HCT116 (cell line): ENCODE results near the gene GRK6. TPM values are rescaled to one million over a fixed set of nuclear protein-coding genes. Genes with fewer than 3 reads are reported as not detected.

Source experiments
- ATAC-seq: fragments of 200-7000 bp; cut with Tn5 transposase; 2 replicates; pipeline ENCODE4 v1.9.1; 2020; ENCODE audit warnings: mild to moderate bottlenecking, moderate library complexity
- BruUV-seq: library from RNA; stranded (reverse); fragments of 400-500 nt; replicated peaks from 2 replicates; lab custom pipeline; 2021; lab: Mats Ljungman, UMichigan
- CTCF ChIA-PET: fragments of 300-600 bp; sonication (Branson Sonifier 250); formaldehyde crosslinking; loops from one replicate; lab custom pipeline; 2021; ENCODE audit warnings: antibody characterized with exemption; lab: Charles Lee
- POLR2A ChIA-PET: fragments of 300-600, 350-600 bp; sonication (Branson Sonifier 250); formaldehyde crosslinking; loops from one replicate; lab custom pipeline; 2021; ENCODE audit warnings: antibody characterized with exemption; lab: Charles Lee
- RAD21 ChIA-PET, 2 experiments: fragments of 300-600 bp; sonication (Branson Sonifier 250); formaldehyde crosslinking; loops; one replicate each; lab custom pipeline; 2023; ENCODE audit warnings: low total read pairs in 2 of 2; ENCODE audit not compliant: uncharacterized antibody in 2 of 2, unreplicated experiment in 2 of 2, low non-redundant PET in 1 of 2; lab: Charles Lee
- DNase-seq: peaks from one replicate; pipeline ENCODE4 v3.0.0-alpha.2; 2010; ENCODE audit warnings: low read depth, low spot score
- H2AFZ ChIP-seq: fragments of 200-600 bp; shearing (Covaris generic), sonication (generic); 2 replicates; pipeline ENCODE4 v1.6.1; 2017; ENCODE audit warnings: low read depth, mixed run types, mixed read lengths, antibody characterized with exemption, low read length; ENCODE audit not compliant: poor library complexity, severe bottlenecking
- H3K27ac ChIP-seq: 2 replicates; pipeline ENCODE4 v1.5.1; 2012; ENCODE audit warnings: low read depth, low read length
- H3K27me3 ChIP-seq: fragments of 200-600 bp; sonication (generic); 2 replicates; pipeline ENCODE4 v1.6.1; 2016; ENCODE audit warnings: mixed run types, low read length, mixed read lengths; ENCODE audit not compliant: insufficient read depth
- H3K36me3 ChIP-seq, 2 experiments: fragments of 200-500 bp in 1 of 2; fragments of 200-600 bp in 1 of 2; sonication (Bioruptor generic) in 1 of 2; sonication (generic) in 1 of 2; 2 replicates each; pipeline versions ENCODE4 v1.5.1 to v1.6.1; 2014 to 2016; ENCODE audit warnings: low read length in 2 of 2, inconsistent platforms in 1 of 2, mixed read lengths in 1 of 2, mixed run types in 1 of 2; ENCODE audit not compliant: insufficient read depth in 2 of 2, control insufficient read depth in 1 of 2
- H3K4me1 ChIP-seq, 2 experiments: fragments of 200-600 bp in 1 of 2; sonication (generic) in 1 of 2; 2 replicates each; pipeline versions ENCODE4 v1.5.1 to v1.6.1; 2012 to 2017; ENCODE audit warnings: low read length in 2 of 2, inconsistent platforms in 1 of 2, mild to moderate bottlenecking in 1 of 2, mixed read lengths in 1 of 2, mixed run types in 1 of 2, moderate library complexity in 1 of 2; ENCODE audit not compliant: insufficient read depth in 2 of 2, control insufficient read depth in 1 of 2
- H3K4me2 ChIP-seq: fragments of 200-600 bp; sonication (generic); 2 replicates; pipeline ENCODE4 v1.6.1; 2017; ENCODE audit warnings: mixed run types, low read length, mixed read lengths
- H3K4me3 ChIP-seq, 2 experiments: fragments of 200-600 bp in 1 of 2; sonication (generic) in 1 of 2; replicated peaks in 1 of 2; 2 replicates each; pipeline ENCODE4 v1.5.1; 2011 to 2016; ENCODE audit warnings: low read length in 2 of 2, control low read depth in 1 of 2, low read depth in 1 of 2, mild to moderate bottlenecking in 1 of 2, mixed read lengths in 1 of 2, mixed run types in 1 of 2
- H3K79me2 ChIP-seq: fragments of 200-600 bp; sonication (generic); 2 replicates; pipeline ENCODE4 v1.6.1; 2017; ENCODE audit warnings: mild to moderate bottlenecking, mixed run types, low read length, moderate library complexity, mixed read lengths; ENCODE audit not compliant: insufficient read depth
- H3K9ac ChIP-seq: fragments of 200-600 bp; sonication (generic); 2 replicates; pipeline ENCODE4 v1.6.1; 2016; ENCODE audit warnings: low read length, mixed read lengths
- H3K9me2 ChIP-seq: fragments of 200-600 bp; sonication (generic), shearing (Covaris generic); 2 replicates; pipeline ENCODE4 v1.6.1; 2017; ENCODE audit warnings: mixed run types, mild to moderate bottlenecking, moderate library complexity; ENCODE audit not compliant: insufficient read depth
- H3K9me3 ChIP-seq, 2 experiments: fragments of 200-500 bp in 1 of 2; fragments of 200-600 bp in 1 of 2; sonication (Bioruptor generic) in 1 of 2; sonication (generic) in 1 of 2; 2 replicates each; pipeline ENCODE4 v1.6.1; 2014 to 2017; ENCODE audit warnings: low read length in 2 of 2, mixed read lengths in 2 of 2, inconsistent platforms in 1 of 2, low read depth in 1 of 2, mild to moderate bottlenecking in 1 of 2, mixed run types in 1 of 2, moderate library complexity in 1 of 2; ENCODE audit not compliant: control insufficient read depth in 1 of 2, insufficient read depth in 1 of 2
- H4K20me1 ChIP-seq: fragments of 200-600 bp; sonication (generic), shearing (Covaris generic); 2 replicates; pipeline ENCODE4 v1.6.1; 2017; ENCODE audit warnings: mixed run types, mild to moderate bottlenecking, moderate library complexity; ENCODE audit not compliant: insufficient read depth
- CBX3 ChIP-seq: IDR thresholded peaks from 2 replicates; pipeline ENCODE4 v1.6.1; 2012; ENCODE audit warnings: low read depth
- EGR1 ChIP-seq: IDR thresholded peaks from 2 replicates; pipeline ENCODE4 v1.6.1; 2012; ENCODE audit warnings: low read depth
- EZH2phosphoT487 ChIP-seq: fragments of 200-600 bp; IDR thresholded peaks from 2 replicates; pipeline ENCODE4 v1.6.1; 2018; ENCODE audit warnings: antibody characterized with exemption, borderline replicate concordance
- RAD21 ChIP-seq: IDR thresholded peaks from 2 replicates; pipeline ENCODE4 v1.6.1; 2012; ENCODE audit warnings: low read depth, mild to moderate bottlenecking
- SIN3A ChIP-seq: IDR thresholded peaks from 2 replicates; pipeline ENCODE4 v1.6.1; 2012; ENCODE audit warnings: low read depth
- SRF ChIP-seq: IDR thresholded peaks from 2 replicates; pipeline ENCODE4 v1.6.1; 2012; ENCODE audit warnings: low read depth
- YY1 ChIP-seq: IDR thresholded peaks from 2 replicates; pipeline ENCODE4 v1.6.1; 2011; ENCODE audit warnings: low read length, low read depth, moderate library complexity, mild to moderate bottlenecking; ENCODE audit not compliant: insufficient replicate concordance; ENCODE audit errors: extremely low read depth
- ZFX ChIP-seq: fragments of 450-650 bp; IDR thresholded peaks from 2 replicates; pipeline ENCODE4 v1.6.1; 2017
- ZNF274 ChIP-seq: fragments of 200-500 bp; sonication (Bioruptor generic); IDR thresholded peaks from 2 replicates; pipeline ENCODE4 v1.6.1; 2014; ENCODE audit warnings: mild to moderate bottlenecking, low read depth, low read length, inconsistent platforms
- intact Hi-C: fragments of 100-400 bp; cut with micrococcal nuclease; formaldehyde crosslinking; loops from 2 replicates; pipeline ENCODE4 v1.10.0; 2022
- total RNA-seq: library from RNA; stranded (reverse); gene quantifications from one replicate; pipeline ENCODE4 v1.2.1, GENCODE V29; 2021; ENCODE audit not compliant: unreplicated experiment
- TF ChIP-seq, protein P1 (sequence below): IDR thresholded peaks from 2 replicates; pipeline ENCODE4 v1.6.1; 2011; ENCODE audit warnings: mild to moderate bottlenecking, low read length, moderate library complexity; ENCODE audit not compliant: insufficient replicate concordance; ENCODE audit errors: extremely low read depth
- TF ChIP-seq, protein P2 (sequence below), 3 experiments: fragments of 200-600 bp in 1 of 3; sonication (generic) in 1 of 3; IDR thresholded peaks in 2 of 3; conservative IDR thresholded peaks in 1 of 3; 2 replicates each; pipeline ENCODE4 v1.5.1; 2012 to 2017; ENCODE audit warnings: low read depth in 2 of 3, low read length in 2 of 3, antibody characterized with exemption in 1 of 3, borderline replicate concordance in 1 of 3, control low read depth in 1 of 3, mild to moderate bottlenecking in 1 of 3, mixed read lengths in 1 of 3, mixed run types in 1 of 3, moderate library complexity in 1 of 3; ENCODE audit not compliant: insufficient read depth in 1 of 3
- TF ChIP-seq, protein P3 (sequence below): IDR thresholded peaks from 2 replicates; pipeline ENCODE4 v1.6.1; 2012; ENCODE audit warnings: low read depth

The GRK6 gene
- total RNA-seq, 1 experiment from 2014 or later, result 89.3 TPM

DNA sequence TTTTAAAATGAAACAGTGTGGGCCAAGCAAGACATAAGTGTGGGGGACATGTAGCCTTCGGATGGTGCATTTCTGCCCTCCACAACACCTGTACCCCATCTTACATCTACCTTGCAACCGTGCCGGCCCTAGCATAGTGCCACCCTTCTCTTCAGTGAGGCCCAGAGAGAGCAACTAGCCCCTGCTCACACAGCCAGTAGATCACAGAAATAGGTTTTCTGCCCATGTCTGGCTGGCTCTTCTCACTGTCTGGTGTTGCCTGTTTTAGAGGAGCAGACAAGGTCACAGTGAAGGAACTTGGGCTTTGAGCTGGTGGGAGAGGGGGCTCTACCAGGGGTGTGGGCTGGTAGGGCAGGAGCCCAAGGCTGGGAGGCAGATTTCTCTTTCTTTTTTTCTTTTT lies 59.8 kb downstream of the GRK6 start:
- H3K27ac ChIP-seq, result no peak overlapping the region
- ChIA-PET POLR2A (interaction anchor here (0.9 to 2.1 kb wide), 2 partner anchors 8 to 9 kb away, joined by 5 to 9 read pairs; no protein-coding TSS in a partner anchor), RAD21 (no interaction called here), CTCF (no interaction called here)
- H4K20me1 ChIP-seq, result peaks cover 4% of the 10 kb centered on the region; the same call in 1 of the 2 replicates
- no peak for ATAC-seq
- no peaks in the 10 kb centered on the region for H3K9me3 ChIP-seq
- H3K4me2 ChIP-seq, result no peak overlapping the region
- H2AFZ ChIP-seq, result no peak overlapping the region
- H3K27me3 ChIP-seq, result no peaks in the 10 kb centered on the region
- H3K36me3 ChIP-seq, result peaks cover 16 to 39% of the 10 kb centered on the region in 2 experiments; a peak in 3 of 4 replicates
- DNase-seq, result no peak
- H3K79me2 ChIP-seq, result peaks cover 20% of the 10 kb centered on the region; the same call in 1 of the 2 replicates
- H3K9me2 ChIP-seq, result no peaks in the 10 kb centered on the region
- no peak overlapping the region for H3K4me3 ChIP-seq
- H3K4me1 ChIP-seq, result peaks cover 0 to 5% of the 10 kb centered on the region in 2 experiments; a peak in 2 of 4 replicates
- BruUV-seq, result no TSS peak
- TF ChIP-seq SIN3A (no peak), EGR1 (no peak), ZFX (no peak)
- TF ChIP-seq, protein P1, sequence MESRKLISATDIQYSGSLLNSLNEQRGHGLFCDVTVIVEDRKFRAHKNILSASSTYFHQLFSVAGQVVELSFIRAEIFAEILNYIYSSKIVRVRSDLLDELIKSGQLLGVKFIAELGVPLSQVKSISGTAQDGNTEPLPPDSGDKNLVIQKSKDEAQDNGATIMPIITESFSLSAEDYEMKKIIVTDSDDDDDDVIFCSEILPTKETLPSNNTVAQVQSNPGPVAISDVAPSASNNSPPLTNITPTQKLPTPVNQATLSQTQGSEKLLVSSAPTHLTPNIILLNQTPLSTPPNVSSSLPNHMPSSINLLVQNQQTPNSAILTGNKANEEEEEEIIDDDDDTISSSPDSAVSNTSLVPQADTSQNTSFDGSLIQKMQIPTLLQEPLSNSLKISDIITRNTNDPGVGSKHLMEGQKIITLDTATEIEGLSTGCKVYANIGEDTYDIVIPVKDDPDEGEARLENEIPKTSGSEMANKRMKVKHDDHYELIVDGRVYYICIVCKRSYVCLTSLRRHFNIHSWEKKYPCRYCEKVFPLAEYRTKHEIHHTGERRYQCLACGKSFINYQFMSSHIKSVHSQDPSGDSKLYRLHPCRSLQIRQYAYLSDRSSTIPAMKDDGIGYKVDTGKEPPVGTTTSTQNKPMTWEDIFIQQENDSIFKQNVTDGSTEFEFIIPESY, result no peak
- H3K9ac ChIP-seq, result no peak overlapping the region
- intact Hi-C loops, result no loop called here

DNA sequence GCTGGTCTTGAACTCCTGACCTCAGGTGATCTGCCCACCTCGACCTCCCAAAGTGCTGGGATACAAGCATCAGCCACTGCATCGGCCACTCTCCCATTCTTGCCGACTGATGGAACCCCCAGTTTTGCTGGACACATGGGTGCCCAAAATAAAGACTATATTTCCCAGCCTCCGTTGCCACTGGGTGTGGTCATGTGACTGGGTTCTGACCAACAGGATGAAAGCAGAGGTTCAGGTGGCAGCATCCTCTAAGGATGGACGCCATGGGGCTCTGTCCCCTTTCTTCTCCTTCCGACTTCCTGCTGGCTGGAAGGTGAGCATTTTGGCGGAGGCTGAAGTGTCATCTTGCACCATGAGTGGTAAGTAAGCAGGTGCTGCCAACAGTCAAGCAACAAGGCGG lies 60.7 kb downstream of the GRK6 start:
- Histone ChIP-seq H3K4me1 (peaks cover 0 to 13% of the 10 kb centered on the region in 2 experiments; a peak in 2 of 4 replicates), H3K4me3 (no peak overlapping the region), H3K9me2 (no peaks in the 10 kb centered on the region), H3K9ac (no peak overlapping the region), H3K27ac (no peak overlapping the region), H4K20me1 (peaks cover 4% of the 10 kb centered on the region; the same call in 1 of the 2 replicates), H3K9me3 (no peaks in the 10 kb centered on the region), H3K4me2 (no peak overlapping the region), H3K79me2 (peaks cover 21% of the 10 kb centered on the region; the same call in 1 of the 2 replicates), H2AFZ (no peak overlapping the region), H3K27me3 (no peaks in the 10 kb centered on the region), H3K36me3 (peaks cover 16 to 40% of the 10 kb centered on the region in 2 experiments; a peak in 3 of 4 replicates)
- ChIA-PET RAD21 (no interaction called here), POLR2A (interaction anchor here (0.6 to 0.9 kb wide), 2 partner anchors 9 kb away, joined by 3 to 5 read pairs; no protein-coding TSS in a partner anchor), CTCF (no interaction called here)
- intact Hi-C loops, result no loop called here
- DNase-seq, result no peak
- ATAC-seq, result no peak
- BruUV-seq, result no TSS peak
- no peak for TF ChIP-seq CBX3
- TF ChIP-seq YY1, result no peak
- TF ChIP-seq, protein P2, sequence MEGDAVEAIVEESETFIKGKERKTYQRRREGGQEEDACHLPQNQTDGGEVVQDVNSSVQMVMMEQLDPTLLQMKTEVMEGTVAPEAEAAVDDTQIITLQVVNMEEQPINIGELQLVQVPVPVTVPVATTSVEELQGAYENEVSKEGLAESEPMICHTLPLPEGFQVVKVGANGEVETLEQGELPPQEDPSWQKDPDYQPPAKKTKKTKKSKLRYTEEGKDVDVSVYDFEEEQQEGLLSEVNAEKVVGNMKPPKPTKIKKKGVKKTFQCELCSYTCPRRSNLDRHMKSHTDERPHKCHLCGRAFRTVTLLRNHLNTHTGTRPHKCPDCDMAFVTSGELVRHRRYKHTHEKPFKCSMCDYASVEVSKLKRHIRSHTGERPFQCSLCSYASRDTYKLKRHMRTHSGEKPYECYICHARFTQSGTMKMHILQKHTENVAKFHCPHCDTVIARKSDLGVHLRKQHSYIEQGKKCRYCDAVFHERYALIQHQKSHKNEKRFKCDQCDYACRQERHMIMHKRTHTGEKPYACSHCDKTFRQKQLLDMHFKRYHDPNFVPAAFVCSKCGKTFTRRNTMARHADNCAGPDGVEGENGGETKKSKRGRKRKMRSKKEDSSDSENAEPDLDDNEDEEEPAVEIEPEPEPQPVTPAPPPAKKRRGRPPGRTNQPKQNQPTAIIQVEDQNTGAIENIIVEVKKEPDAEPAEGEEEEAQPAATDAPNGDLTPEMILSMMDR (IDR thresholded peaks at IDR 0.05 in 2 of 3, conservative IDR thresholded peaks at IDR 0.05 in 1 of 3; ENCODE audit: borderline replicate concordance in 1 of 3, insufficient read depth in 1 of 3, low read depth in 2 of 3, low read length in 2 of 3), result no peak
- TF ChIP-seq ZNF274, result no peak
- TF ChIP-seq RAD21, result no peak
- TF ChIP-seq SIN3A, result no peak
- TF ChIP-seq, protein P3, sequence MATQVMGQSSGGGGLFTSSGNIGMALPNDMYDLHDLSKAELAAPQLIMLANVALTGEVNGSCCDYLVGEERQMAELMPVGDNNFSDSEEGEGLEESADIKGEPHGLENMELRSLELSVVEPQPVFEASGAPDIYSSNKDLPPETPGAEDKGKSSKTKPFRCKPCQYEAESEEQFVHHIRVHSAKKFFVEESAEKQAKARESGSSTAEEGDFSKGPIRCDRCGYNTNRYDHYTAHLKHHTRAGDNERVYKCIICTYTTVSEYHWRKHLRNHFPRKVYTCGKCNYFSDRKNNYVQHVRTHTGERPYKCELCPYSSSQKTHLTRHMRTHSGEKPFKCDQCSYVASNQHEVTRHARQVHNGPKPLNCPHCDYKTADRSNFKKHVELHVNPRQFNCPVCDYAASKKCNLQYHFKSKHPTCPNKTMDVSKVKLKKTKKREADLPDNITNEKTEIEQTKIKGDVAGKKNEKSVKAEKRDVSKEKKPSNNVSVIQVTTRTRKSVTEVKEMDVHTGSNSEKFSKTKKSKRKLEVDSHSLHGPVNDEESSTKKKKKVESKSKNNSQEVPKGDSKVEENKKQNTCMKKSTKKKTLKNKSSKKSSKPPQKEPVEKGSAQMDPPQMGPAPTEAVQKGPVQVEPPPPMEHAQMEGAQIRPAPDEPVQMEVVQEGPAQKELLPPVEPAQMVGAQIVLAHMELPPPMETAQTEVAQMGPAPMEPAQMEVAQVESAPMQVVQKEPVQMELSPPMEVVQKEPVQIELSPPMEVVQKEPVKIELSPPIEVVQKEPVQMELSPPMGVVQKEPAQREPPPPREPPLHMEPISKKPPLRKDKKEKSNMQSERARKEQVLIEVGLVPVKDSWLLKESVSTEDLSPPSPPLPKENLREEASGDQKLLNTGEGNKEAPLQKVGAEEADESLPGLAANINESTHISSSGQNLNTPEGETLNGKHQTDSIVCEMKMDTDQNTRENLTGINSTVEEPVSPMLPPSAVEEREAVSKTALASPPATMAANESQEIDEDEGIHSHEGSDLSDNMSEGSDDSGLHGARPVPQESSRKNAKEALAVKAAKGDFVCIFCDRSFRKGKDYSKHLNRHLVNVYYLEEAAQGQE, result no peak
- TF ChIP-seq SRF, result no peak
- no peak for TF ChIP-seq EZH2phosphoT487
